Mesendoderm (in vitro differentiated cells): ENCODE data around the gene P2RX3.
A peak's percentile ranks its signal among the peaks of the same experiment; 100 is the strongest.

ENCODE experiments used
- DNase-seq: peaks from one replicate; pipeline ENCODE4 v3.0.0; 2013
- H2AK5ac ChIP-seq: 2 replicates; pipeline ENCODE4 v1.6.1; 2013; ENCODE audit warnings: low read length, inconsistent platforms
- H2BK120ac ChIP-seq: 2 replicates; pipeline ENCODE4 v1.6.1; 2013; ENCODE audit warnings: low read depth, mild to moderate bottlenecking, low read length, moderate library complexity, mixed read lengths
- H2BK15ac ChIP-seq: replicated peaks from 2 replicates; pipeline ENCODE4 v1.6.1; 2013; ENCODE audit warnings: low read depth, mild to moderate bottlenecking, moderate library complexity
- H2BK5ac ChIP-seq: 2 replicates; pipeline ENCODE4 v1.6.1; 2013; ENCODE audit warnings: low read length, inconsistent platforms
- H3K18ac ChIP-seq: 2 replicates; pipeline ENCODE4 v1.6.1; 2013; ENCODE audit warnings: mild to moderate bottlenecking, low read length, mixed read lengths
- H3K23ac ChIP-seq: one replicate; pipeline ENCODE4 v1.6.1; 2013; ENCODE audit warnings: low read length
- H3K27ac ChIP-seq: 2 replicates; pipeline ENCODE4 v1.5.1; 2013; ENCODE audit warnings: low read depth, mild to moderate bottlenecking, inconsistent platforms, low read length, moderate library complexity
- H3K27me3 ChIP-seq: 2 replicates; pipeline ENCODE4 v1.6.1; 2013; ENCODE audit warnings: low read length, control low read depth, mild to moderate bottlenecking, inconsistent platforms; ENCODE audit not compliant: insufficient read depth, poor library complexity
- H3K36me3 ChIP-seq: 2 replicates; pipeline ENCODE4 v1.6.1; 2013; ENCODE audit warnings: low read length, inconsistent platforms; ENCODE audit not compliant: control insufficient read depth, insufficient read depth
- H3K4ac ChIP-seq: one replicate; pipeline ENCODE4 v1.6.1; 2013; ENCODE audit warnings: low read depth, mild to moderate bottlenecking, low read length, moderate library complexity
- H3K4me1 ChIP-seq: 2 replicates; pipeline ENCODE4 v1.6.1; 2013; ENCODE audit warnings: low read depth, low read length, inconsistent platforms; ENCODE audit not compliant: control insufficient read depth
- H3K4me2 ChIP-seq: 2 replicates; pipeline ENCODE4 v1.6.1; 2013; ENCODE audit warnings: low read length
- H3K4me3 ChIP-seq: 2 replicates; pipeline ENCODE4 v1.5.1; 2013; ENCODE audit warnings: mild to moderate bottlenecking, low read length
- H3K56ac ChIP-seq: one replicate; pipeline ENCODE4 v1.6.1; 2013; ENCODE audit warnings: low read length
- H3K79me1 ChIP-seq: 2 replicates; pipeline ENCODE4 v1.6.1; 2013; ENCODE audit warnings: low read length, inconsistent platforms
- H3K79me2 ChIP-seq: 2 replicates; pipeline ENCODE4 v1.6.1; 2013; ENCODE audit warnings: mild to moderate bottlenecking, low read length; ENCODE audit not compliant: control insufficient read depth, insufficient read depth
- H3K9ac ChIP-seq: 2 replicates; pipeline ENCODE4 v1.6.1; 2013; ENCODE audit warnings: low read length, inconsistent platforms
- H4K5ac ChIP-seq: one replicate; pipeline ENCODE4 v1.6.1; 2013; ENCODE audit warnings: low read length
- H4K8ac ChIP-seq: one replicate; pipeline ENCODE4 v1.6.1; 2013; ENCODE audit warnings: low read depth, mild to moderate bottlenecking, control low read depth, low read length, moderate library complexity
- WGBS: extraction: QIAGEN DNeasy Blood & Tissue Kit; methylation state at CpG from one replicate; pipeline ENCODE4 v1.1.7; 2013; ENCODE audit warnings: low lambda C conversion rate, missing lambda C conversion rate; ENCODE audit not compliant: insufficient coverage; ENCODE audit errors: extremely low coverage; 5-methylcytosine and 5-hydroxymethylcytosine counted together

The P2RX3 gene

GRCh38 chr11:57386178-57386940 lies 48.2 kb downstream of the P2RX3 start:
- Histone ChIP-seq H3K27ac (no peak overlapping the region), H3K79me1 (no peaks in the 10 kb centered on the region), H3K4ac (no peak overlapping the region), H3K18ac (no peak overlapping the region), H2BK5ac (no peak overlapping the region), H3K27me3 (no peaks in the 10 kb centered on the region), H3K79me2 (no peaks in the 10 kb centered on the region), H4K8ac (no peak overlapping the region), H2BK120ac (no peak overlapping the region), H3K4me3 (no peak overlapping the region), H2BK15ac (no peak overlapping the region), H3K23ac (no peak overlapping the region), H3K36me3 (no peaks in the 10 kb centered on the region), H2AK5ac (no peak overlapping the region), H3K4me1 (no peaks in the 10 kb centered on the region), H3K4me2 (no peak overlapping the region), H3K9ac (no peak overlapping the region), H4K5ac (no peak overlapping the region), H3K56ac (no peak overlapping the region)
- DNase-seq, result no peak
- no CpG with 5 or more reads among the region's 5 CpGs for WGBS

GRCh38 chr11:57387289-57388030 lies 49.3 kb downstream of the P2RX3 start:
- H3K4me1 ChIP-seq, result no peaks in the 10 kb centered on the region
- no peak overlapping the region for H4K5ac ChIP-seq
- no peak overlapping the region for H3K4me3 ChIP-seq
- H2BK120ac ChIP-seq, result no peak overlapping the region
- H3K23ac ChIP-seq, result no peak overlapping the region
- DNase-seq, result no peak
- no peaks in the 10 kb centered on the region for H3K79me2 ChIP-seq
- no peak overlapping the region for H2AK5ac ChIP-seq
- H3K79me1 ChIP-seq, result no peaks in the 10 kb centered on the region
- no peak overlapping the region for H3K9ac ChIP-seq
- H3K27ac ChIP-seq, result no peak overlapping the region
- WGBS, result no CpG with 5 or more reads among the region's 16 CpGs
- no peak overlapping the region for H2BK5ac ChIP-seq
- H3K4me2 ChIP-seq, result no peak overlapping the region
- H2BK15ac ChIP-seq, result no peak overlapping the region
- no peak overlapping the region for H4K8ac ChIP-seq
- H3K56ac ChIP-seq, result no peak overlapping the region
- no peak overlapping the region for H3K18ac ChIP-seq
- H3K4ac ChIP-seq, result no peak overlapping the region
- no peaks in the 10 kb centered on the region for H3K27me3 ChIP-seq
- H3K36me3 ChIP-seq, result no peaks in the 10 kb centered on the region

GRCh38 chr11:57390535-57390934 lies 52.4 kb downstream of the P2RX3 start, which contains the start of gene PRG2:
Gene PRG2 (minus strand): TSS chr11:57390650. CDS start chr11:57389944, 706 bp downstream.
- no peaks in the 10 kb centered on the region for H3K79me2 ChIP-seq
- no peak within 1 kb of the TSS for H3K23ac ChIP-seq
- H2BK120ac ChIP-seq, result no peak within 1 kb of the TSS
- H3K79me1 ChIP-seq, result no peaks in the 10 kb centered on the region
- no peaks in the 10 kb centered on the region for H3K4me1 ChIP-seq
- no peak within 1 kb of the TSS for H3K27ac ChIP-seq
- no peak within 1 kb of the TSS for H3K56ac ChIP-seq
- WGBS, result no CpG with 5 or more reads among the region's 2 CpGs
- H4K5ac ChIP-seq, result no peak within 1 kb of the TSS
- H2BK5ac ChIP-seq, result no peak within 1 kb of the TSS
- H3K36me3 ChIP-seq, result no peaks in the 10 kb centered on the region
- H3K27me3 ChIP-seq, result no peaks in the 10 kb centered on the region
- H3K9ac ChIP-seq, result no peak within 1 kb of the TSS
- no peak within 1 kb of the TSS for H2BK15ac ChIP-seq
- H4K8ac ChIP-seq, result no peak within 1 kb of the TSS
- DNase-seq, result peak; percentile 6
- no peak within 1 kb of the TSS for H2AK5ac ChIP-seq
- no peak within 1 kb of the TSS for H3K4me3 ChIP-seq
- H3K18ac ChIP-seq, result no peak within 1 kb of the TSS
- no peak within 1 kb of the TSS for H3K4me2 ChIP-seq
- H3K4ac ChIP-seq, result no peak within 1 kb of the TSS

DNA sequence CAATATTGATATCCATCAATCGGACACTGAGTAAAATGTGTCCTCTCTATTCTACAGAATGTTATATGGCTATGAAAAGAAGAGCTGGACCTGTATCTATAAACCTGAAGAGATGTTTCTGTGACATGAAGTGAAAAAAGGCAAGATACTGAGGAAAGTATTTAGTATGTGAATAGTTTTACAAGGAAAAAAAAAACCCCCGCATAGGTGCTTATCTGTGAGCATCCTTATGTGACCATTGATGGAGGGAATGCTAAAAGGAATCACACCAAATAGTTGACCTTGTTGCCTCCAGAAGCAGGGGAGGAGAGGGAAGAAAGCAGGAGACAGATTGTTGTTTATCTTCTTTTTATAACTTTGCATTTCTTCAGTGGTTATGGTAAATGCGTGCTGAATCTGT lies 53.0 kb downstream of the P2RX3 start:
- no peak overlapping the region for H4K5ac ChIP-seq
- no peak overlapping the region for H3K56ac ChIP-seq
- H2BK120ac ChIP-seq, result no peak overlapping the region
- no peaks in the 10 kb centered on the region for H3K79me2 ChIP-seq
- DNase-seq, result no peak
- no peak overlapping the region for H2AK5ac ChIP-seq
- H3K23ac ChIP-seq, result no peak overlapping the region
- no peak overlapping the region for H3K18ac ChIP-seq
- no peaks in the 10 kb centered on the region for H3K4me1 ChIP-seq
- H3K9ac ChIP-seq, result no peak overlapping the region
- no peaks in the 10 kb centered on the region for H3K79me1 ChIP-seq
- no peak overlapping the region for H4K8ac ChIP-seq
- no peak overlapping the region for H2BK5ac ChIP-seq
- no peak overlapping the region for H3K4ac ChIP-seq
- no CpG with 5 or more reads among the region's 3 CpGs for WGBS
- no peaks in the 10 kb centered on the region for H3K27me3 ChIP-seq
- no peaks in the 10 kb centered on the region for H3K36me3 ChIP-seq
- H2BK15ac ChIP-seq, result no peak overlapping the region
- no peak overlapping the region for H3K4me3 ChIP-seq
- H3K4me2 ChIP-seq, result no peak overlapping the region
- H3K27ac ChIP-seq, result no peak overlapping the region

- Histone ChIP-seq H2AK5ac (no peak overlapping the region), H3K9ac (no peak overlapping the region), H3K23ac (no peak overlapping the region), H4K5ac (no peak overlapping the region), H3K27ac (no peak overlapping the region), H3K18ac (no peak overlapping the region), H3K79me1 (no peaks in the 10 kb centered on the region), H3K4ac (no peak overlapping the region), H2BK15ac (no peak overlapping the region), H2BK5ac (no peak overlapping the region), H3K79me2 (no peaks in the 10 kb centered on the region), H3K56ac (no peak overlapping the region), H4K8ac (no peak overlapping the region), H3K27me3 (no peaks in the 10 kb centered on the region), H3K4me2 (no peak overlapping the region), H3K36me3 (no peaks in the 10 kb centered on the region), H3K4me1 (no peaks in the 10 kb centered on the region), H2BK120ac (no peak overlapping the region), H3K4me3 (no peak overlapping the region)
- no peak for DNase-seq
- WGBS, result no CpG with 5 or more reads among the region's 2 CpGs
Observed at GRCh38 chr11:57391539-57391938, 53.4 kb downstream of the P2RX3 start.
